CD4-positive, alpha-beta memory T cell (primary cell): Measurements from ENCODE around the gene EDARADD. TPM values are rescaled to one million over a fixed set of nuclear protein-coding genes. Genes with fewer than 3 reads are reported as not detected.
A peak's percentile ranks its signal among the peaks of the same experiment; 100 is the strongest.

Experiments used
- CTCF ChIA-PET: fragments of 350-600 bp; sonication (Branson Sonifier 250); formaldehyde crosslinking; loops from one replicate; lab custom pipeline; 2021; ENCODE audit warnings: inconsistent platforms; ENCODE audit not compliant: partially characterized antibody; lab: Charles Lee
- POLR2A ChIA-PET: fragments of 350-600 bp; sonication (Branson Sonifier 250); formaldehyde crosslinking; loops from one replicate; lab custom pipeline; 2021; ENCODE audit not compliant: partially characterized antibody; lab: Charles Lee
- DNase-seq, 5 donors: peaks; one replicate each; pipeline versions ENCODE4 v3.0.0 to v3.0.0-alpha.2; 2020 to 2022; ENCODE audit warnings: mixed read lengths in 1 of 5
- H3K27ac ChIP-seq: one replicate; pipeline ENCODE4 v1.7.0; 2013; ENCODE audit warnings: low read depth, low read length
- H3K27me3 ChIP-seq: 2 replicates; pipeline ENCODE4 v1.7.0; 2013; ENCODE audit warnings: mild to moderate bottlenecking, low read length, moderate library complexity; ENCODE audit not compliant: insufficient read depth
- H3K36me3 ChIP-seq: 2 replicates; pipeline ENCODE4 v1.7.0; 2013; ENCODE audit warnings: mild to moderate bottlenecking, low read length, moderate library complexity; ENCODE audit not compliant: insufficient read depth
- H3K4me1 ChIP-seq: 2 replicates; pipeline ENCODE4 v1.7.0; 2013; ENCODE audit warnings: mild to moderate bottlenecking, low read length, moderate library complexity; ENCODE audit not compliant: insufficient read depth
- H3K4me3 ChIP-seq, 2 donors: one replicate each; pipeline ENCODE4 v1.7.0; 2013; ENCODE audit warnings: low read length in 2 of 2, mild to moderate bottlenecking in 1 of 2
- H3K9me3 ChIP-seq, 2 donors: one replicate each; pipeline ENCODE4 v1.7.0; 2013; ENCODE audit warnings: low read length in 2 of 2, control low read depth in 1 of 2; ENCODE audit not compliant: control insufficient read depth in 1 of 2
- H3K27ac Mint-ChIP-seq, 7 donors: one replicate each; pipeline ENCODE4 v1.8.0; 2020 to 2021; ENCODE audit warnings: mixed read lengths in 7 of 7, mild to moderate bottlenecking in 6 of 7, inconsistent platforms in 3 of 7, moderate library complexity in 3 of 7
- H3K27me3 Mint-ChIP-seq, 2 donors: one replicate each; pipeline ENCODE4 v1.8.0; 2020 to 2021; ENCODE audit warnings: mixed read lengths in 2 of 2
- H3K36me3 Mint-ChIP-seq, 2 donors: one replicate each; pipeline ENCODE4 v1.8.0; 2020 to 2021; ENCODE audit warnings: mixed read lengths in 2 of 2, inconsistent platforms in 1 of 2, mild to moderate bottlenecking in 1 of 2
- H3K4me1 Mint-ChIP-seq, 4 donors: one replicate each; pipeline ENCODE4 v1.8.0; 2020 to 2021; ENCODE audit warnings: mixed read lengths in 4 of 4, mild to moderate bottlenecking in 1 of 4
- H3K4me3 Mint-ChIP-seq, 8 donors: one replicate each; pipeline ENCODE4 v1.8.0; 2020 to 2021; ENCODE audit warnings: mixed read lengths in 8 of 8, mild to moderate bottlenecking in 7 of 8, moderate library complexity in 6 of 8, inconsistent platforms in 3 of 8
- H3K9me3 Mint-ChIP-seq, 8 donors: one replicate each; pipeline ENCODE4 v1.8.0; 2020 to 2021; ENCODE audit warnings: mixed read lengths in 8 of 8, mild to moderate bottlenecking in 5 of 8, inconsistent platforms in 3 of 8, moderate library complexity in 1 of 8
- intact Hi-C: fragments of 100-400 bp; cut with micrococcal nuclease; formaldehyde crosslinking; loops from one replicate; pipeline ENCODE4 v1.15.1; 2023
- polyA plus RNA-seq, 2 donors: library from polyadenylated mRNA; unstranded; fragments of 300-500 nt; fragmentation: Illumina TruSeq; gene quantifications; one replicate each; pipeline ENCODE4 v1.2.3, GENCODE V29; 2021
- total RNA-seq, 2 experiments: library from RNA; stranded (reverse); gene quantifications; one replicate each; pipeline ENCODE4 v1.2.3, GENCODE V29; 2021

EDARADD gene
- total and polyA plus RNA-seq, 4 experiments from 2014 or later, result 4.7 to 8.5 (median 7.9) TPM

DNA sequence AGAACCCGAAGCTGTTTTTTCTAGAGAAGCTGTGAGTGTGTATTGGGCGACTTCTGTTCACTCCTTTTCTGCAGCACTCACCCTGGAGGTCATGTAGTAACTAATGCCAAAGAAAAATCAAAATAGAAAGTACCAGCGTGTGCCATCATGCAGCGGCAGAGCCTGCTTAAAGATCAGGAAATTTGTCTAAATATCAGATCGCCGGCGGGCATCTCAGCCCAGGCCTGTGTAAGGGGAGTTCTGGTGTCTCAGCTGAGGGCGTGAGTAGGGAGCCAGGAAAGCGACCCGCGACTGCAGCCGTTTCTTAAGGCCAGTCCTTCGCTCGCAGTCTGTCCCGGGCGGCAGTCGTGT, 768 bp downstream of the EDARADD start:
- Mint-ChIP-seq H3K4me3 (peak overlapping the region; percentile 89 to 96 (median 93)), H3K27me3 (peaks cover 4 to 17% of the 10 kb centered on the region in 2 donors), H3K27ac (peak overlapping the region; percentile 68 to 95 (median 86)), H3K4me1 (peaks cover 17 to 48% (median 32%) of the 10 kb centered on the region in 4 donors), H3K36me3 (peaks cover 0 to 7% of the 10 kb centered on the region in 2 donors), H3K9me3 (no peaks in the 10 kb centered on the region)
- intact Hi-C loops, result loop anchor here (1.0 to 5.0 kb wide), 4 partner anchors 21 to 122 kb away; no protein-coding TSS in a partner anchor
- ChIA-PET CTCF (interaction anchor here (0.8 to 2.3 kb wide), 6 partner anchors 12 to 122 kb away, joined by 3 to 15 read pairs (median 5); no protein-coding TSS in a partner anchor), POLR2A (interaction anchor here (0.7 to 4.1 kb wide), 9 partner anchors 16 to 154 kb away, joined by 3 to 46 read pairs (median 3); partner anchors contain the start of gene ERO1B)
- Histone ChIP-seq H3K36me3 (no peaks in the 10 kb centered on the region), H3K27ac (peak overlapping the region; percentile 67), H3K9me3 (no peaks in the 10 kb centered on the region), H3K4me1 (peaks cover 20% of the 10 kb centered on the region), H3K27me3 (no peaks in the 10 kb centered on the region), H3K4me3 (peak overlapping the region; percentile 47 to 71)
- DNase-seq, result peak in 2 of 5 donors; percentile 32

DNA sequence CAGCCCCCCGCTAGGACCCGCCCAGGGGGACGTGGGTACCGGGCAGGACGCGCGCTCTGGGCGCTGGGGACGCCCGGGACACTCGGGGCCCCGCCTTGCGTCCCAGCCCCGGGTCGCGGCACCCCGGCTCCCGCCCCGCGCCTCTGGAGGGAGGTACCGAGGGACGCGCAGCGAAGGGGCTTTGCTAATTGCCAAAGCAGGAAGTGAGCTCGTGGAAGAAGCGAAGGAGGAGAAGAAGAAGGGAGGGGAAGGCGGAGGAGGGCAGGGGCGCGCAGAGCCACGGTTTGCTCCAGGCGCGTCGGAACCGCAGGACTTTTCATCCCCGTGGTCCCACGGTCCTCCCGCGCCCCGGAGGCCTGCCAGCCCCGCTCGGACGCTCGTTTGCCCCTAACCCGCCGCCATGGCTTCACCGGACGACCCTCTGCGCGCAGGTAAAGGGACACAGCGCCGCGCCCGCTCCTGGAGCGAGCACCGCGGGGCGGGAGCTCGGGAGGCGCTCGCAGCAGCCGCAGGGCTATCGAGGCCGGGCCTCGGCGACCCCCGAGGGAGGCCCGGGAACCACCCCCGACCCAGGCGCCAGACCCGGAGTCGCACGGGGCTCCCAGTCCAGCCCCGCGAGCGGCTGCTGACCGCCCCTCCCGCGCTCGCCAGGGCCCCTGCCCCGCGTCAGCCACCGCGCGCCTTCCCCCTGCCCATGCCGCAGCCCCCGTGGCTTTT, 1.3 kb downstream of the EDARADD start:
- peak overlapping the region; percentile 47 to 71 for H3K4me3 ChIP-seq
- ChIA-PET CTCF (interaction anchor here (0.8 to 2.3 kb wide), 5 partner anchors 13 to 122 kb away, joined by 3 to 15 read pairs (median 5); no protein-coding TSS in a partner anchor), POLR2A (interaction anchor here (0.7 to 4.1 kb wide), 9 partner anchors 18 to 153 kb away, joined by 3 to 46 read pairs (median 3); partner anchors contain the start of gene ERO1B)
- H3K27ac Mint-ChIP-seq, result peak overlapping the region in 6 of 7 donors; percentile 85 to 98 (median 93)
- peaks cover 20% of the 10 kb centered on the region for H3K4me1 ChIP-seq
- H3K9me3 ChIP-seq, result no peaks in the 10 kb centered on the region
- peaks cover 4 to 17% of the 10 kb centered on the region in 2 donors for H3K27me3 Mint-ChIP-seq
- intact Hi-C loops, result loop anchor here (1.0 to 5.0 kb wide), 3 partner anchors 21 to 122 kb away; no protein-coding TSS in a partner anchor
- no peaks in the 10 kb centered on the region for H3K27me3 ChIP-seq
- H3K36me3 Mint-ChIP-seq, result peaks cover 0 to 7% of the 10 kb centered on the region in 2 donors
- H3K9me3 Mint-ChIP-seq, result peaks cover 0 to 2% (median 0%) of the 10 kb centered on the region in 8 donors
- H3K4me1 Mint-ChIP-seq, result peaks cover 20 to 52% (median 35%) of the 10 kb centered on the region in 4 donors
- peak; percentile 56 to 68 (median 60) for DNase-seq
- no peaks in the 10 kb centered on the region for H3K36me3 ChIP-seq
- H3K4me3 Mint-ChIP-seq, result peak overlapping the region; percentile 94 to 98 (median 97)
- H3K27ac ChIP-seq, result peak overlapping the region; percentile 67

DNA sequence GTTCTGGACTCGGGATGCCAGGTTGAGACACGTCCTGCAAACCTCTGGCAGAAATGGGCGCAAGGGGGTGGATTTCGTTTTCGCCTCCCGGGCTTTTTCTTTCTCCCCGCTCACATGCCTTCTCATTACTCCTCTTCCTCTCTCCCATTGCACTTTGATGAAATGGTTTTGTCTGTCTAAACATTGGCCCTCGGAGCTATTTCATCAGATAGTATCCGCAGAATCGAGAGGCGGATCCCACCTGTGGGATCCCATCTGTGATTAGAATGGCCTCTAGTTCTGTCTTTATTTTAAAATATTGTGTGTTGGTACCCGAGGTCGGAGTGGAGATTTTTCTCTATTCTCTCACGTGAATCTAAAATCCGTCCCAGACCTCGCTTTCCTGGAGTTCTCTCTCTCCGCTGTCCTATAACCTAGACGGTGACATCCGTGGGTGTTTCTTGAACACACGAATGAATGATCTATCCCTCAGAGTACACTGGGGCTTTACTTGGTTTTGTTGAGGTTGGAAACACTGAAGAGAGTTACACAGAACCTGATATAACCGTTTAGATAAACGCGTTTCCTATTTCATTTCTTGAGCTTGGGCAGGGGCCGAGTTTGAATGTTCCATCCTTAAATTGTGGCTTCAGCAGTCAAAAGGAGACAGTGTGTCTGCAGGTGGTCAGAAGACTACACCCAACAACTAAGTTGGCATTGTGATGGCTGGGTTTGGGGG, 2.0 kb downstream of the EDARADD start:
- intact Hi-C loops, result loop anchor here (1.0 to 5.0 kb wide), 3 partner anchors 20 to 121 kb away; no protein-coding TSS in a partner anchor
- Mint-ChIP-seq H3K27me3 (peaks cover 4 to 17% of the 10 kb centered on the region in 2 donors), H3K4me1 (peaks cover 20 to 52% (median 35%) of the 10 kb centered on the region in 4 donors)

DNA sequence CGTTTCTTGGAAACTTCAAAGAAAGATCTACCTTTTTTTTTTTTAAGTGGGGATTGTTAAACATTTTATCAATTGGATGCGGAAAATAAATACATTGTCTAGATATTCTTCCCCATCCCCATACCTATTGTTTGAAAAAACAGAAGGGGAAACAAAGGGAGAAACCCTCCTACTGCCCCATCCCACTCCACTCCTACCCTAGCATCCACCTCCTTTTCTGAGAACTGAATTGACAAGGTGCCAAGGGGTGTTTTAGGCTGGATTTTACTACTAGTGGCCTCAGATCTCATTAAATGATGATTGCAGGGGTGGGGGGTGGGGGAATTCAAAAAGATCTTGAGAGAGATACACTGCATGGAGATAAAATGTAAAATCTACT, 2.6 kb downstream of the EDARADD start:
- peaks cover 20% of the 10 kb centered on the region for H3K4me1 ChIP-seq
- H3K27ac Mint-ChIP-seq, result peak overlapping the region; percentile 80 to 98 (median 93)
- no peaks in the 10 kb centered on the region for H3K9me3 ChIP-seq
- H3K27ac ChIP-seq, result peak overlapping the region; percentile 67
- no peaks in the 10 kb centered on the region for H3K27me3 ChIP-seq
- no peak overlapping the region for H3K4me3 ChIP-seq
- intact Hi-C loops, result loop anchor here (5.0 kb wide), 1 partner anchor 121 kb away; no protein-coding TSS in a partner anchor
- peaks cover 4 to 19% of the 10 kb centered on the region in 2 donors for H3K27me3 Mint-ChIP-seq
- H3K36me3 Mint-ChIP-seq, result peaks cover 0 to 7% of the 10 kb centered on the region in 2 donors
- H3K4me3 Mint-ChIP-seq, result peak overlapping the region; percentile 94 to 98 (median 97)
- DNase-seq, result no peak
- ChIA-PET CTCF (interaction anchor here (0.9 to 2.3 kb wide), 3 partner anchors 14 to 124 kb away, joined by 3 to 5 read pairs (median 3); no protein-coding TSS in a partner anchor), POLR2A (interaction anchor here (1.3 to 4.1 kb wide), 3 partner anchors 17 to 115 kb away, joined by 3 to 46 read pairs (median 18); partner anchors contain the start of gene ERO1B)
- peaks cover 0 to 2% (median 0%) of the 10 kb centered on the region in 8 donors for H3K9me3 Mint-ChIP-seq
- peaks cover 22 to 58% (median 39%) of the 10 kb centered on the region in 4 donors for H3K4me1 Mint-ChIP-seq
- H3K36me3 ChIP-seq, result no peaks in the 10 kb centered on the region

More for the DNA sequence above, 2.0 kb downstream of the EDARADD start:
- Histone ChIP-seq H3K4me3 (peak overlapping the region; percentile 13 to 71), H3K27ac (peak overlapping the region; percentile 67), H3K9me3 (no peaks in the 10 kb centered on the region), H3K4me1 (peaks cover 20% of the 10 kb centered on the region), H3K36me3 (no peaks in the 10 kb centered on the region), H3K27me3 (no peaks in the 10 kb centered on the region)
- peak overlapping the region; percentile 80 to 98 (median 93) for H3K27ac Mint-ChIP-seq
- ChIA-PET CTCF (interaction anchor here (0.9 to 2.3 kb wide), 3 partner anchors 14 to 125 kb away, joined by 3 to 5 read pairs (median 3); no protein-coding TSS in a partner anchor), POLR2A (interaction anchor here (1.2 to 4.1 kb wide), 5 partner anchors 18 to 121 kb away, joined by 3 to 46 read pairs (median 5); partner anchors contain the start of gene ERO1B)
- DNase-seq, result peak in 1 of 5 donors; percentile 15
- peaks cover 0 to 2% (median 0%) of the 10 kb centered on the region in 8 donors for H3K9me3 Mint-ChIP-seq
- H3K36me3 Mint-ChIP-seq, result peaks cover 0 to 7% of the 10 kb centered on the region in 2 donors
- H3K4me3 Mint-ChIP-seq, result peak overlapping the region; percentile 94 to 98 (median 97)

DNA sequence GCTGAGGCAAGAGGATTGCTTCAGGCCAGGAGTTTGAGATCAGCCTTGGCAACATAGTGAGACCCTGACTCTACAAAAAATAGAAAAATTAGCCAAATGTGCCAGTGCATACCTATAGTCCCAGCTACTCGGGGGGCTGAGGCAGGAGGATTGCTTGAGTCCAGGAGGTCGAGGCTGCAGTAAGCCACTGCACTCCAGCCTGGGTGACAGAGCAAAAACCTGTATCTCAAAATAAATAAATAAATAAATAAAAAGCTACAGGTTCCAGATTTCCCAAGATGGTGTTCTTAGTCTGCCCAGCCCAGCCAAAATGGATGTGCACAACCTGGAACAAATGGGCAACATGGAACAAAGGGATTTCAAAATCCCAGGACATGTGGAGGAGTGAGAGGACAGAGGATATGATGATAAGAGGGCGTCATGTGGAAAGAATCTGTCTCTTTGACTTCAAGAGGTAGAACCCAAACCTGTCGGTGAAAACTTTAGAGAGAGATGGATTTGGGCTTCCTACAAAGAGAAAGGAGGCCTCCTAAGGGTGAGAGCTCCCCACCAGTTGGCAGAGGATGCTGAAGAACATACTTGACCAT, 3.2 kb downstream of the EDARADD start:
- Histone ChIP-seq H3K36me3 (no peaks in the 10 kb centered on the region), H3K4me1 (peaks cover 20% of the 10 kb centered on the region), H3K4me3 (no peak overlapping the region), H3K27me3 (no peaks in the 10 kb centered on the region), H3K9me3 (no peaks in the 10 kb centered on the region), H3K27ac (no peak overlapping the region)
- H3K27me3 Mint-ChIP-seq, result peaks cover 4 to 19% of the 10 kb centered on the region in 2 donors
- H3K36me3 Mint-ChIP-seq, result peaks cover 0 to 7% of the 10 kb centered on the region in 2 donors
- ChIA-PET POLR2A (interaction anchor here (4.1 kb wide), 1 partner anchor 19 kb away, joined by 46 read pairs; no protein-coding TSS in a partner anchor), CTCF (interaction anchor here (0.9 to 2.3 kb wide), 3 partner anchors 13 to 123 kb away, joined by 3 to 5 read pairs (median 3); no protein-coding TSS in a partner anchor)
- H3K4me1 Mint-ChIP-seq, result peaks cover 22 to 59% (median 39%) of the 10 kb centered on the region in 4 donors
- peak overlapping the region in 4 of 8 donors; percentile 94 to 98 (median 96) for H3K4me3 Mint-ChIP-seq
- no peak for DNase-seq
- intact Hi-C loops, result loop anchor here (5.0 kb wide), 1 partner anchor 120 kb away; no protein-coding TSS in a partner anchor
- peak overlapping the region in 5 of 7 donors; percentile 60 to 98 (median 91) for H3K27ac Mint-ChIP-seq
- H3K9me3 Mint-ChIP-seq, result peaks cover 0 to 2% (median 0%) of the 10 kb centered on the region in 8 donors

DNA sequence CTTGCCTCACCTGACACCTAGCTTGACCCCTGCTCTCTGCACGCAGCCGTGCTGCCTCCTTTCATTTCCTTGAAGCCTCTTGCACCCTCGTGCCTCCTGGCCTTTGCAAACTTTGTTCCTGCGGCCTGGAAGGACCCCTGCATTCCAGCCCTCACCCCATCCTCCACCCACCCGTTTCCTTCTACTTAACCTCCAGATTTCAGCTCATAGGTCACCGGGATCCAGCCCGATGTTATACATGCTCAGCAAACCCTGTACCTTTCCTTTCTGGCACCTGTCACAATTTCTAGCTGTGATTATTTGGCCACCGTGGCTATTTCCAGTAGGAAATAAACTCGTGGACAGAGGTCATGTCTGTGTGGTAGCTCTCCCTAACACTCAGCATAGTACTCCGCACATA, 4.5 kb downstream of the EDARADD start:
- H3K4me3 ChIP-seq, result no peak overlapping the region
- H3K9me3 Mint-ChIP-seq, result peaks cover 0 to 2% (median 0%) of the 10 kb centered on the region in 8 donors
- H3K9me3 ChIP-seq, result no peaks in the 10 kb centered on the region
- H3K36me3 Mint-ChIP-seq, result peaks cover 0 to 7% of the 10 kb centered on the region in 2 donors
- H3K27ac ChIP-seq, result no peak overlapping the region
- intact Hi-C loops, result loop anchor here (5.0 kb wide), 1 partner anchor 119 kb away; no protein-coding TSS in a partner anchor
- H3K4me3 Mint-ChIP-seq, result peak overlapping the region in 3 of 8 donors; percentile 4 to 25 (median 5)
- H3K36me3 ChIP-seq, result no peaks in the 10 kb centered on the region
- peaks cover 20% of the 10 kb centered on the region for H3K4me1 ChIP-seq
- H3K4me1 Mint-ChIP-seq, result peaks cover 22 to 57% (median 39%) of the 10 kb centered on the region in 4 donors
- CTCF ChIA-PET, result no interaction called here
- peak overlapping the region in 3 of 7 donors; percentile 8 to 87 (median 36) for H3K27ac Mint-ChIP-seq
- no peaks in the 10 kb centered on the region for H3K27me3 ChIP-seq
- POLR2A ChIA-PET, result no interaction called here
- DNase-seq, result no peak
- peaks cover 4 to 17% of the 10 kb centered on the region in 2 donors for H3K27me3 Mint-ChIP-seq
